NCI-H345 treated with DMSO at 0.1 percent for 48 hours (cell line): ENCODE data around the gene GRXCR1.

Source experiments
- DNase-seq: peaks from one replicate; lab custom pipeline; 2025; ENCODE audit not compliant: unreplicated experiment; lab: John Stamatoyannopoulos, UW

GRXCR1 gene

GRCh38 chr4:42927946-42928345 lies 35.4 kb downstream of the GRXCR1 start:
- no peak for DNase-seq

GRCh38 chr4:42928582-42928981 lies 36.1 kb downstream of the GRXCR1 start:
- no peak for DNase-seq

- no peak for DNase-seq
Observed at GRCh38 chr4:42942216-42942615, 49.7 kb downstream of the GRXCR1 start.

GRCh38 chr4:42945874-42946273 lies 53.4 kb downstream of the GRXCR1 start:
- no peak for DNase-seq

DNA sequence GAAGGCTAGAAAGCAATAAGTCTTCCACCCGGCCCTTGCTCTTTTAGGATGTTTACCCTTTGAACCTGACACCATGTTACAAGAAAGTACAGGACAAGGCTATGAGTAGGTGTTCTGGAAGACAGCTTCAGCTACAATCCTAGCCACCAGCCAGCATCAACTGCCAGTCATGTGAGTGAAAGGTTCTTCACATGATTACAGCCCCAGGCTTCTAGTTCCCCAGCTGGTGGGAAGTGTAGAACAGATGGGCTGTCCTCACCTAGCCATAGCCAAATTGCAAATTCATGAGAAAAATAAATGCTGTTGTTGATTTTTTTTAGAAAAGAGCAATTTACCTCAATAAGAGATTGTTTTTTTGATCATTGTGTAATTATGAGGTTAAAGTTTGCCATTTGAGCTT lies 60.8 kb downstream of the GRXCR1 start:
- DNase-seq, result no peak

DNA sequence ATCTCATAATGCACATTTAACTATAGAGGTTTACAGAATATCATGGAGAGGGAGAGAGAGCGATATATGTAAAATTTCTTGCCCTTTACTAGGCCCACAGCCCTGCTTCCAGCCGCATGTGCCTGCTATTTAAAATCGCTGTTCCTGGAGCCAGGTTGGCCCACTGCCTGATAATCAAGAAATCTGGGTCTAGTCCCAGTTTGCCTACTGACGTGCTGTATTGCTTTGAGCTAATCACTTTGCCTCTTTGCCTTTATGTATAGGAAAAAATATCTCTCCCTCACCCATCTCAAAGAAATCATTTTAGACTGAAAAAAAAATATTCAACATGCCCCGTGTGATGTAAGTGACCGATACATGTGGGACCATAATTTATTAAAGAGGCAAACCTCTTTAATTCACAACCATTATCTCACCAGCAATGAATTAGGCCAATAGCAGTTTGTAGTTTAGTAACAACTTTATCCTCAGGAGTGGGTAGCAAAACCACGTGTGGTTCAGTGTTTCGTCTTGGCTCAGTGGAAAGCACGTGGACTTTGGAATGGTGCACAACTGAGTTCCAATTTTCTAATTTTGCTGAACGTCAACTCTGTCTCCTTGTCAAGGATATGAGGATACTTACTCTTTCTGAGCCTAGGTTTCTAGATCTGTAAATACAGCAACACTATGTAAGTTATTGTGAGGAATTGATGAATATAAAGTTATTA lies 62.6 kb downstream of the GRXCR1 start:
- no peak for DNase-seq

GRCh38 chr4:42955746-42956505 lies 63.4 kb downstream of the GRXCR1 start:
- DNase-seq, result no peak

DNA sequence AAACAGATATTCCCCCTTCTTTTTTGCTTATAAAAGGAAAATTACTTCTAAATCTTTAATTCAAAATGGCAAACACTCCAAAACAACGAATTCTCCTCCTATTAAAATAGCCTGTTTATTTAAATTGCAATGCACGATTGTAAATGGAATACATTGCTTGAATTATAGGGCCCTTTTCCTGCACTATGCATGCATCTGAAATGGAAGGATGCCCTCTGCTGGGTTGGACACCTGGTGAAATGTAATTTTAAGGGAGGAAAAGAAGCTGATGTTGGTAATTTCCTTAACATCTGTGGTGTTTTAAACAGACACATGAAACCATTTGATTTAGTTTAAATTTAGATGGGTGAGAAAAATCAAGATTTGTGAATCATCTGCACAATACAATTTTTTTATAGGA lies 72.8 kb downstream of the GRXCR1 start:
- no peak for DNase-seq

GRCh38 chr4:42985976-42986375 lies 93.5 kb downstream of the GRXCR1 start:
- no peak for DNase-seq

- DNase-seq, result no peak
Observed at GRCh38 chr4:42995343-42995944, 102.9 kb downstream of the GRXCR1 start.

- no peak for DNase-seq
Observed at GRCh38 chr4:43008793-43009192, 116.3 kb downstream of the GRXCR1 start.

DNA sequence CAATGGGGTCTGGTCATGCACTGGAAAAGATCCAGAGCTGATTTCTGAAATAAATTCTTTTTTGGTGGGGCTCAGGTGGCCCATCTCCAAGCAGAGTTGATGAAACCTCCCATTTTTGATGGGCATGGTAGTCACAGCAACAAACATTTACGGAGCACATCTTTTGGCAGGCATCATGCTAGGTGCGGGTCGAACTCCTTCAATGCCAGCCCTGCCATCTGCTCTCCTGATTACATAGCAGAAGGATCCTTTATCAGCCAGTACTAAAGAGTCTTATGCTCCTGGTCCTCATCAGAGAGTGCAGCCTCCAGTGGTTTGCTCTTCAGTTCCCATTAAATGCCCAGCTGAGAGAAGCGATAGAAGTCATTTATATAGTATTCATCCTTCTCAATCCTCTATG lies 121.7 kb downstream of the GRXCR1 start:
- DNase-seq, result no peak

- no peak for DNase-seq
Observed at GRCh38 chr4:43041632-43042031, 149.1 kb downstream of the GRXCR1 start.

DNA sequence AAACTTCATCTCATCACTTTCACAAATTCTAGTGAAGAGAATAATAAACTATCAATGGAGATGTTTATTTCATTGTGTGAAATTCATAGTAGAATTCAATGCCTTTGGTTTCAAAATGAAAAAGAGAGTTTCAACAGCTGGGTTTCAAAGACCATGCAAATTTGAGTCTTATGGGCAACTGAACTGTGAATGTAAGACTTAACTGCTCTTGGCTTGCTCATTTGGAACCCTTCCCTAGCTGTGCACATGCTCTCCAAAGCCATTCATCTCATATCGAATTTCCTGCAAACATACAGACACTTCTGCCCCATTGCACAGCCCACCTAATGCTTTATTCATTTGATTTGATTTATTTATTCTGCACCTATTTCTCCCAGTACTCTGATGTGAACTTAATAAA lies 154.5 kb downstream of the GRXCR1 start:
- DNase-seq, result no peak

- DNase-seq, result no peak
Observed at GRCh38 chr4:43048570-43048969, 156.1 kb downstream of the GRXCR1 start.

- DNase-seq, result no peak
Observed at GRCh38 chr4:43049326-43049725, 156.8 kb downstream of the GRXCR1 start.

GRCh38 chr4:43066415-43066814 lies 173.9 kb downstream of the GRXCR1 start:
- no peak for DNase-seq

DNA sequence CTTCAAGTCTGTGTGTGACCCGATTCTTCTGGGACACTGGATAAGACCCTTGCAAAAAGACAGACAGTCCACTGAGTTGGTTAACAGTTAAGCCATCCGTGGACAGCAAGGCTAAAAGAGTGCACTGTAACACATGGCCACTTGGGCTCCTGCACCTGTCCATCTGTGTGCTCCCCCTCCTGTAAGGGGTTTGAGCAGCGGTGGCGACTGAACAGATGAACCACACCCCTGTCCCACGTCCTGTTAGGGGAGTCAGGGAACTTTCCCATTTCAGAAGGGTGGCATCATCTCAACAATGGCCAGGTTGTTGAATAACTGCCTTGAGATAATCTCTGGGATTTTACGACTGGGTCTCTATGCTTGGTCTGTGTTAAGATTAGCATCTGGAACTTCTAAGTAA lies 178.6 kb downstream of the GRXCR1 start:
- no peak for DNase-seq
